ENCODE results near the gene WDR31. TPM values are rescaled to one million over a fixed set of nuclear protein-coding genes. Genes with fewer than 3 reads are reported as not detected.

The WDR31 gene
- polyA plus RNA-seq, 3 donors from 2014 or later: not detected

DNA sequence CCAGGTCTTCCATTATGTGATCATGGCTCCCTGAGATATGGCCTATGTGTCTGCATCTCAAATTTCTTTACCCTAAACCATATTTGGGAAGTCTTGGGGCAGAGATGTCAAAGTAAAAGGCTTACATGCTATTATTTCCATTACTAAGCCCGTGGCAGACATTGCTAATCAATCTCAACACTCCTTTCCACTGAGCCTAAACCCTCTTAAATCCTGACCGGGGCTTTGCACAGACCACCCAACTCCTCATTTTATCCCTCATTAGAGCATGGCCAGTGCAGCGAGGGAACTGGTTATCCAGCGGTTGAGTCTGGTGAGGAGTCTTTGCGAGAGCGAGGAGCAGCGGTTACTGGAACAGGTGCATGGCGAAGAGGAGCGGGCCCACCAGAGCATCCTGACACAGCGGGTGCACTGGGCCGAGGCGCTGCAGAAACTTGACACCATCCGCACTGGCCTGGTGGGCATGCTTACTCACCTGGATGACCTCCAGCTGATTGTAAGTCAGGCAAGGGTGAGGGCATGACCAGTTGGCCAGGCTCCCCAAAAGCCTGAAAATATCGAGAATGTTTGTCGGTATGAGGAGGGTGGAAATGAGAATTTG, 20.3 kb upstream of the WDR31 start:
- DNase-seq: no peak
- Mint-ChIP-seq H3K36me3 (peaks cover 0 to 23% (median 3%) of the 10 kb centered on the region in 3 donors), H3K4me1 (no peaks in the 10 kb centered on the region), H3K4me3 (no peak overlapping the region), H3K27ac (no peak overlapping the region), H3K9me3 (no peaks in the 10 kb centered on the region), H3K27me3 (ENCODE audit: low read depth in 3 of 3) (peaks cover 0 to 10% (median 3%) of the 10 kb centered on the region in 3 donors)

DNA sequence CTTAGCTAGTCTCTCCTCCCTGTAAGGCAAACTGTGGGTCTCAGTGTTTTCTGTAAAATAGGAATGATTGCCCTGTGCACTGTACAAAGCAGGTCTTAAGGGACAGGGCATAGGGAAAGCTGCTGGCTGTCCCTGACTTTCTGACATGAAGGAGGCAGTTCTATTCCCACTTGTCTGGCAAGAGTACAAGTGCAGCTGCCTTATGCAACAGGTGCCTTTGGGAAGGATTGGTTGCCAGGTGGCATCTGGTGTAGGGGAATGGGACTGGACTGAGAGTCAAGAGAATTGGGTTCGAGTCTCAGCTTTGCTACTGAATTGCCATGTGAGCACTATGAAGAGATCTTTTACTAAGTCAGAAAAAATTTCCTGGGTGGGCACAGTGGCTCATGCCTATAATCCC, 19.3 kb upstream of the WDR31 start:
- no peak for DNase-seq
- Mint-ChIP-seq H3K27ac (no peak overlapping the region), H3K4me3 (no peak overlapping the region), H3K9me3 (no peaks in the 10 kb centered on the region), H3K36me3 (peaks cover 0 to 23% (median 3%) of the 10 kb centered on the region in 3 donors), H3K4me1 (no peaks in the 10 kb centered on the region), H3K27me3 (ENCODE audit: low read depth in 3 of 3) (peaks cover 0 to 10% (median 3%) of the 10 kb centered on the region in 3 donors)

DNA sequence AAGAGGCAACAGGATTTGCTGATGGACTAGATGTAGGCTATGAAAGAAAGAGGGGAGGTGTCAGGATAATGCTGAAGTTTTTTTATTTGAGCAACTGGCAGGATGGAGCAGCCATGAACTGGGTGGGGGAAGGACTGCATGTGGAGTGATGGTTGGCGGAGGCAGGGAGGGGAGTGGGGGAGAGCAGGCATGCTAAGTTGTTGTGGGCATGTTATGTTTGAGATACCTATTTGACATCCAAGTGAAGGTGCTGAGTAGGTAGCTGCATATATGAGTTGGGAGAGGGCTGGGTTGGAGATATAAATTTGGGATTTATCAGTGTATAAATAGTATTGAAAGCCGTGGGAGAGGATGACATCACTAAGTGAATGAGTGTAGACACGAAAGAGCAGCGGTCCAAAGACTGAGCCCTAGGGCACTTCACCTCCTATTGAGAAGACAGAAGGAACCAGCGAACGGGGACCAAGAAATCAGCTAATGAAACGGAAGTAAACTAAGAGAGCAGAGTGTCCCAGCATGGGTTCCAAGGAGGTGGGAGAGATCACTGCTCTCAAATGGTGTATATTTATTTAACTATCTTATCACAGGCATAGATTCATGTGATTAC, 16.7 kb upstream of the WDR31 start:
- Mint-ChIP-seq H3K36me3 (peaks cover 0 to 19% (median 3%) of the 10 kb centered on the region in 3 donors), H3K4me3 (no peak overlapping the region), H3K9me3 (no peaks in the 10 kb centered on the region), H3K4me1 (no peaks in the 10 kb centered on the region), H3K27ac (no peak overlapping the region), H3K27me3 (ENCODE audit: low read depth in 3 of 3) (peaks cover 0 to 11% (median 3%) of the 10 kb centered on the region in 3 donors)
- no peak for DNase-seq

DNA sequence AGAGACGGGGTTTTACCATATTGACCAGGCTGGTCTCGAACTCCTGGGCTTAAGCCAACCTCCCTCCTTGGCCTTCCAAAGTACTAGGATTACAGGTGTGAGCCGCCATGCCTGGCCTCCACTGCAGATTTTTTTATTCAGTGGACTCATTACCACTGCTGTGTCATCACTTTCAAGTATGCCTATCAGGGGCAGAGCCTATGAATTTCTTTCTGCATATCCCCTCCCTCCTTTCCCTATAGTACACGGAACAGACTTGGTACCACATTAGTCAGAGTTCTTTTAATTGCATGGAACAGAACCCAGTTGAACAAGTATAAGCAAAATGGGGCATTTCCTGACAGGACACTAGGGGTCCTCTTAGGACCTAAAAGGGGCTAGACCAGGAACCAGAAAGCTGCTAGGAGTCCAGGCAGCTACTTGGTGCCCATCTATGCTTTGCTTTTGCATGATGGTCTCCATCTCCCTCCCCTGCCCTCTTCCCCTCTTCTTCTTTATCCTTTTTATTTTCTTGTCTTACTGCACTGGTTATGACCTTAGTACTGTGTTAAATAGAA, 15.0 kb upstream of the WDR31 start:
- Mint-ChIP-seq H3K4me3 (no peak overlapping the region), H3K27ac (no peak overlapping the region), H3K36me3 (peaks cover 0 to 11% (median 3%) of the 10 kb centered on the region in 3 donors), H3K4me1 (peaks cover 14 to 15% of the 10 kb centered on the region in 2 donors), H3K9me3 (no peaks in the 10 kb centered on the region), H3K27me3 (ENCODE audit: low read depth in 3 of 3) (peaks cover 0 to 11% (median 3%) of the 10 kb centered on the region in 3 donors)
- DNase-seq: no peak

DNA sequence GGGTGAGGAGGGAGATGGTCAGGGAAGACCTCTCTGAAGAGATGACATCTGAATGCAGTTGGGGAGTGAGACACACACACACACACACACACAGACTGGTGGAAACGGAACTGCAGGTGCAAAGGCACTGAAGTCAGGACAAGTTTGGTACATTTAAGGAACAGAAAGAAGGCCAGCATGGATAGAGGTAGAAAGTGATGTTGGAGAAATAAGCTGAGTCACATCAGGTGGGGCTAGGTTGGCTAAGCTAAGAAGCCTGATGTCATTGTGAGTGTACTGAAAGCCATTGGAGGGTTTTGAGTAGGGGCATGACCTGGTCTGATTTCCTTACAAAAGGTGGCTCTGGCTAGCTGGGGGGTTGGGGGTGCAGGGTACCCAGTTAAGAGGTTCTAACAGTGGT, 12.3 kb upstream of the WDR31 start:
- Mint-ChIP-seq H3K27me3 (ENCODE audit: low read depth in 3 of 3) (peaks cover 1 to 9% (median 3%) of the 10 kb centered on the region in 3 donors), H3K27ac (peak overlapping the region in 1 of 6 donors; percentile 31), H3K9me3 (no peaks in the 10 kb centered on the region), H3K4me1 (peaks cover 19 to 29% of the 10 kb centered on the region in 2 donors), H3K4me3 (no peak overlapping the region), H3K36me3 (peaks cover 0 to 6% (median 0%) of the 10 kb centered on the region in 3 donors)
- no peak for DNase-seq

- Mint-ChIP-seq H3K9me3 (no peaks in the 10 kb centered on the region), H3K27ac (peak overlapping the region in 2 of 6 donors; percentile 8 to 31), H3K27me3 (ENCODE audit: low read depth in 3 of 3) (peaks cover 1 to 9% (median 4%) of the 10 kb centered on the region in 3 donors), H3K36me3 (peaks cover 0 to 6% (median 0%) of the 10 kb centered on the region in 3 donors), H3K4me3 (no peak overlapping the region), H3K4me1 (peaks cover 19 to 29% of the 10 kb centered on the region in 2 donors)
- DNase-seq: no peak
Observed at GRCh38 chr9:113352006-113352405, 11.9 kb upstream of the WDR31 start.

GRCh38 chr9:113350937-113351336, 10.9 kb upstream of the WDR31 start:
- H3K27me3 Mint-ChIP-seq (ENCODE audit: low read depth in 3 of 3): peaks cover 1 to 8% (median 2%) of the 10 kb centered on the region in 3 donors
- peak; percentile 43 to 57 (median 44) for DNase-seq
- peaks cover 19 to 29% of the 10 kb centered on the region in 2 donors for H3K4me1 Mint-ChIP-seq
- H3K4me3 Mint-ChIP-seq: peak overlapping the region; percentile 79 to 88 (median 84)
- no peaks in the 10 kb centered on the region for H3K36me3 Mint-ChIP-seq
- peak overlapping the region in 5 of 6 donors; percentile 61 to 90 (median 85) for H3K27ac Mint-ChIP-seq
- no peaks in the 10 kb centered on the region for H3K9me3 Mint-ChIP-seq

GRCh38 chr9:113350107-113350661, 10.1 kb upstream of the WDR31 start:
- Mint-ChIP-seq H3K4me3 (peak overlapping the region; percentile 79 to 88 (median 84)), H3K9me3 (no peaks in the 10 kb centered on the region), H3K27me3 (ENCODE audit: low read depth in 3 of 3) (peaks cover 1 to 5% (median 2%) of the 10 kb centered on the region in 3 donors), H3K4me1 (peaks cover 19 to 29% of the 10 kb centered on the region in 2 donors), H3K36me3 (no peaks in the 10 kb centered on the region), H3K27ac (peak overlapping the region in 5 of 6 donors; percentile 61 to 90 (median 85))
- DNase-seq: peak in 1 of 3 donors; percentile 24

DNA sequence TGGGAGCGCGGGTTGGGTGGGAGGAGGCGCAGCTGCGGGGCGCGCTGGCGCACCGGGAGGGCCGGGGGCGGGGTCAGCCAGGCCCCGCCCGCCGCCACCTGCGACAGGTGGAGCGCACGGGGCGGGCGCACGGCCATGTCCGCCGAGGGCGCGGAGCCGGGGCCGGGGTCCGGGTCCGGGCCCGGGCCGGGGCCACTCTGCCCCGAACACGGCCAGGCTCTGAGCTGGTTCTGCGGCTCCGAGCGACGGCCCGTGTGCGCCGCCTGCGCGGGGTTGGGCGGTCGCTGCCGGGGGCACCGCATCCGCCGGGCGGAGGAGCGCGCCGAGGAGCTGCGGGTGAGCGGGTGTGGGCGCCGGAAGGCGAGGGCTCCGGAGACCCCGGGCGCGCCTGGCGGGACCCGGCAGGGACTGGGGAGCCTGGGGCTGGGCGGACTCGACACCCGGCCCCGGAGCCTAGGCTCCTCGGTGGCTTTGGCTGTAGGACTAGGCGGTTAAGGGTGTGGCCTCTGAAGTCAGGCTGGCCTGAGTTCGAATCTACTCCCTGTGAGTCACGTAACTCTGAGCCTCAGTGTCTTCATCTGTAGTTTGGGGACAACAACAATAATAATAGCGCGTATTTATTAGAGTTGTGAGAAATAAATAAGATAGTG, 9.5 kb upstream of the WDR31 start, which contains the start of gene BSPRY:
BSPRY (plus strand) TSS at position 97 of the 650 bp plus-strand sequence; CDS start at position 136, 39 bp downstream.
- H3K9me3 Mint-ChIP-seq: no peaks in the 10 kb centered on the region
- peak; percentile 50 to 52 (median 50) for DNase-seq
- peaks cover 19 to 29% of the 10 kb centered on the region in 2 donors for H3K4me1 Mint-ChIP-seq
- H3K4me3 Mint-ChIP-seq: peak within 1 kb of the TSS; percentile 83 to 88 (median 85)
- peaks cover 1 to 5% (median 2%) of the 10 kb centered on the region in 3 donors for H3K27me3 Mint-ChIP-seq (ENCODE audit: low read depth in 3 of 3)
- H3K27ac Mint-ChIP-seq: peak within 1 kb of the TSS in 5 of 6 donors; percentile 61 to 90 (median 85)
- H3K36me3 Mint-ChIP-seq: no peaks in the 10 kb centered on the region

DNA sequence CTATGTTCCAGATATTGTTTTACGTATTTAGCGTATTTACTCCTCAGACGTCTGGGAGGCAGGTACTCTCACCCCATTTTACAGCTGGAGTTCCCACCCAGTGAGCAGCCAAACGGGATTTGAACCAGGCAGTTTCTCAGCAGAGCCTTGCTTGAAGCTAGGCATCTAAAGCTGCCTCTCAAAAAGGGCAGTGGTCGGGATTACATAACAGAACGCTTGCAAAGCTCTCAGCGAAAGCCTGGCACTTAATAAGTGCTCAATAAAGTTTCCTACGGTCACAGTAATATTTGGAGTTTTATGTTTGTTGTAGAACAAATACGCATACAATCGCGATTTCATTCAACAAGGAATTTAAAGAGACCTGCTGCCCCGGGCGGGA, 9.0 kb upstream of the WDR31 start:
- Mint-ChIP-seq H3K4me1 (peaks cover 19 to 29% of the 10 kb centered on the region in 2 donors), H3K27ac (peak overlapping the region in 3 of 6 donors; percentile 42 to 62 (median 54)), H3K9me3 (no peaks in the 10 kb centered on the region), H3K36me3 (no peaks in the 10 kb centered on the region), H3K27me3 (ENCODE audit: low read depth in 3 of 3) (peaks cover 1 to 5% (median 2%) of the 10 kb centered on the region in 3 donors), H3K4me3 (peak overlapping the region; percentile 76 to 87 (median 83))
- no peak for DNase-seq

DNA sequence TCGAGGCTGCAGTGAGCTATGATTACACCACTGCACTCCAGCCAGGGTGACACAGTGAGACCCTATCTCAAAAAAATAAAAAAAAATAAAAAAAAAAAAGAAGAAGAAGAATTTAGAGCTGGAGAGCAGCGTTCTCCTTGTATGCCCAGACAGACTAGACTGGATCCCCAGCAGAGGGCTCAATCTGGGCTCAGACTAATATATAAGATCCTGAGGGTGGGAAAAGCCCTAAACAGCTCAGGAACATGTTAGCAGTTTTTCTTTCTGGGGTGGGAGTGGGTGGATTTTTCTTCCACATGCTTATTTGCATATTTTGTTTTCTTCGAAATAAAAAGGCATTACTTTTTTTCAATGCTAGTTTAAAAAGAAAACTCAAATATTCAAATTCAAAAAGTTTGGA, 8.4 kb upstream of the WDR31 start:
- H3K27ac Mint-ChIP-seq: peak overlapping the region in 3 of 6 donors; percentile 77 to 83 (median 82)

DNA sequence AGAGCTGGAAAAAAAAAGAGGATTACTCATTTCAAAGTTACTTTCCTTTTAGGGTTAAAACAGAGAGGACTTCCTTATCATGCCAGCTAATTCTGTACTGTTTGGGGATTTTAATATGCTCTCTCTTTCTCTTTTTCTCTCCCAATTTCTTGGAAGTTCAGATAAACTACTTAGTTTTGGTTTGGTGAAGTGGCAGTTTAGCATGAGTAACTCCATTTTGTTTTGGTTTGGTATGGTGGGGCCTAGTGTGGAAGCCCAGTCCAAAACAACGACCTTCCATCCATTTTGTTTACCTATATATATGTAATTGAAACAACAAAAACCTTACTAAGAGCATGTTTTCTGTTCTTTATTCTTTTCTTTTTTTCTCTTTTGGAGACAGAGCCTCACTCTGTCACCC, 5.6 kb upstream of the WDR31 start:
- peaks cover 2 to 3% (median 2%) of the 10 kb centered on the region in 3 donors for H3K27me3 Mint-ChIP-seq (ENCODE audit: low read depth in 3 of 3)
- H3K36me3 Mint-ChIP-seq: no peaks in the 10 kb centered on the region
- H3K27ac Mint-ChIP-seq: no peak overlapping the region
- H3K4me3 Mint-ChIP-seq: no peak overlapping the region
- no peaks in the 10 kb centered on the region for H3K9me3 Mint-ChIP-seq
- peaks cover 11 to 21% of the 10 kb centered on the region in 2 donors for H3K4me1 Mint-ChIP-seq
- DNase-seq: no peak

More for the DNA sequence above, 8.4 kb upstream of the WDR31 start:
- H3K9me3 Mint-ChIP-seq: no peaks in the 10 kb centered on the region
- H3K4me3 Mint-ChIP-seq: peak overlapping the region; percentile 44 to 79 (median 57)
- H3K36me3 Mint-ChIP-seq: no peaks in the 10 kb centered on the region
- no peak for DNase-seq
- peaks cover 1 to 5% (median 2%) of the 10 kb centered on the region in 3 donors for H3K27me3 Mint-ChIP-seq (ENCODE audit: low read depth in 3 of 3)
- peaks cover 19 to 29% of the 10 kb centered on the region in 2 donors for H3K4me1 Mint-ChIP-seq

DNA sequence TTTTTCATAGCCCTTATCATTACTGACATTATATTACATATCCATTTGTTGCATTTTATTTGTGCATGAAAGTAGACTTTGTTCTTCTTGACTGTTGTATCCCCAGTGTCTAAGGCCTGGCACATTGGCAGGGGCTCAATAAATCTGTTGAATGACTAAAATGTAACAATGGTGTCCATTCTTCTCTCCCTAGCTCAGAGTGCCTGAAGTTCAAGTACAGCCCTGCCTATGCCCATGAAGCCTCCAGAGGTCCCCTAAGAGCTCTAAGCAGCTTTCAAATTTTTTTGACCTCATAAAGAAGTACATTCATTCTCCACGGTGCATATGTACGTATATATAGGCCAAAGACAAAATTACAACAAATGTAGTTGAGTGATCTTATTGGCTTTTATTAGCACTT, 5.1 kb upstream of the WDR31 start:
- H3K36me3 Mint-ChIP-seq: no peaks in the 10 kb centered on the region
- no peak overlapping the region for H3K4me3 Mint-ChIP-seq
- H3K4me1 Mint-ChIP-seq: peaks cover 11 to 21% of the 10 kb centered on the region in 2 donors
- H3K9me3 Mint-ChIP-seq: no peaks in the 10 kb centered on the region
- no peak overlapping the region for H3K27ac Mint-ChIP-seq
- DNase-seq: no peak
- peaks cover 2 to 7% (median 5%) of the 10 kb centered on the region in 3 donors for H3K27me3 Mint-ChIP-seq (ENCODE audit: low read depth in 3 of 3)
